A673 (cell line): ENCODE results near the gene OR2B6. TPM values are rescaled to one million over a fixed set of nuclear protein-coding genes. Genes with fewer than 3 reads are reported as not detected.

ENCODE experiments used
- BruUV-seq: library from RNA; stranded (reverse); fragments of 400-500 nt; replicated peaks from 2 replicates; lab custom pipeline; 2021; lab: Mats Ljungman, UMichigan
- CTCF ChIA-PET: fragments of 300-600 bp; sonication (Branson Sonifier 250); formaldehyde crosslinking; loops from one replicate; lab custom pipeline; 2022; ENCODE audit warnings: antibody characterized with exemption; lab: Charles Lee
- POLR2A ChIA-PET: fragments of 300-600 bp; sonication (Branson Sonifier 250); formaldehyde crosslinking; loops from one replicate; lab custom pipeline; 2022; ENCODE audit warnings: antibody characterized with exemption; ENCODE audit not compliant: low non-redundant PET; lab: Charles Lee
- DNase-seq: peaks from one replicate; pipeline ENCODE4 v3.0.0-alpha.2; 2015; ENCODE audit warnings: low spot score
- H3K27ac ChIP-seq: fragments of 200-600 bp; sonication (generic); 2 replicates; pipeline ENCODE4 v1.5.1; 2016; ENCODE audit warnings: mixed run types, low read depth, mild to moderate bottlenecking, mixed read lengths, antibody characterized with exemption, low read length; ENCODE audit not compliant: poor library complexity, severe bottlenecking
- H3K27me3 ChIP-seq: fragments of 200-600 bp; sonication (generic); replicated peaks from 2 replicates; pipeline ENCODE4 v1.6.1; 2017; ENCODE audit warnings: mixed run types, low read depth, mild to moderate bottlenecking, mixed read lengths, antibody characterized with exemption, low read length; ENCODE audit not compliant: insufficient read depth, poor library complexity
- H3K36me3 ChIP-seq: fragments of 200-600 bp; sonication (generic); 2 replicates; pipeline ENCODE4 v1.6.1; 2016; ENCODE audit warnings: mixed run types, mild to moderate bottlenecking, mixed read lengths, antibody characterized with exemption, low read length; ENCODE audit not compliant: insufficient read depth, poor library complexity, severe bottlenecking
- H3K4me1 ChIP-seq: fragments of 200-600 bp; sonication (generic); 2 replicates; pipeline ENCODE4 v1.6.1; 2017; ENCODE audit warnings: mixed run types, mild to moderate bottlenecking, mixed read lengths, antibody characterized with exemption, low read length; ENCODE audit not compliant: insufficient read depth, poor library complexity, severe bottlenecking
- H3K4me3 ChIP-seq: fragments of 200-600 bp; sonication (generic); 2 replicates; pipeline ENCODE4 v1.5.1; 2016; ENCODE audit warnings: low read depth, mixed run types, mild to moderate bottlenecking, mixed read lengths, low read length; ENCODE audit not compliant: poor library complexity, severe bottlenecking
- H3K9me3 ChIP-seq: fragments of 200-600 bp; sonication (generic); 2 replicates; pipeline ENCODE4 v1.6.1; 2016; ENCODE audit warnings: mixed run types, low read depth, mild to moderate bottlenecking, mixed read lengths, antibody characterized with exemption, low read length; ENCODE audit not compliant: poor library complexity, severe bottlenecking
- CTCF ChIP-seq: fragments of 300-800, 200-600 bp; sonication (generic); conservative IDR thresholded peaks from 2 replicates; pipeline ENCODE4 v1.5.1; 2017; ENCODE audit warnings: low read depth, mild to moderate bottlenecking, antibody characterized with exemption, low read length, moderate library complexity, mixed read lengths
- EZH2 ChIP-seq: fragments of 200-600 bp; sonication (generic); IDR thresholded peaks from 2 replicates; pipeline ENCODE4 v1.6.1; 2017; ENCODE audit warnings: borderline replicate concordance, low read depth, mild to moderate bottlenecking, mixed read lengths, antibody characterized with exemption, low read length; ENCODE audit not compliant: poor library complexity, severe bottlenecking
- intact Hi-C: fragments of 100-400 bp; cut with micrococcal nuclease; formaldehyde crosslinking; loops from one replicate; pipeline ENCODE4 v1.10.0; 2022; ENCODE audit not compliant: unreplicated experiment
- total RNA-seq: library from RNA; stranded (reverse); gene quantifications from 2 replicates; pipeline ENCODE4 v1.2.3, GENCODE V29; 2021

Gene OR2B6
- total RNA-seq, 1 experiment from 2014 or later: 0.32 TPM

DNA sequence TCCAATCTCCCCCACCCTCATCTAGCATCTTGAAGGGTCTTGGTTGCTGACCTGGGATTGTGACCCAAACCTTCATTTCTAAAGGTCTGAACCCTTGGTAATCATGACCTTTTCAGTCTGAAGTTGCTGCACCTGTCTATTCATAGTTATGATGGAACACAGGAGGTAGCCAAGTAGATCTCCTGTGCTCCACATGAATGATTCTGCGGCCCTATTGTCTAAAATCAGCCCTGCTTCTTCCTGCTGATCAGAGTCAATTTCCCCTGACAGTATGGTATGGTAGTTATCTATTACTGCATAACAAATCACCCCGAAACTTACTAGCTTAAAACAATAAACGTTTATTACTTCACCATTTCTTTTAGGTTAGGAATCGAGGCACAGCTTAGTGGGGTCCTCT is 9.0 kb downstream of the OR2B6 start:
- H3K27ac ChIP-seq: no peak overlapping the region
- intact Hi-C loops: no loop called here
- no peak for DNase-seq
- no peaks in the 10 kb centered on the region for H3K4me1 ChIP-seq
- TF ChIP-seq CTCF (no peak), EZH2 (no peak)
- ChIA-PET POLR2A (no interaction called here), CTCF (no interaction called here)
- H3K36me3 ChIP-seq: no peaks in the 10 kb centered on the region
- no peak overlapping the region for H3K4me3 ChIP-seq
- no peaks in the 10 kb centered on the region for H3K27me3 ChIP-seq
- no peaks in the 10 kb centered on the region for H3K9me3 ChIP-seq
- no TSS peak for BruUV-seq

- no TSS peak for BruUV-seq
- intact Hi-C loops: no loop called here
- no peaks in the 10 kb centered on the region for H3K4me1 ChIP-seq
- TF ChIP-seq CTCF (no peak), EZH2 (no peak)
- no peak overlapping the region for H3K4me3 ChIP-seq
- no peak for DNase-seq
- H3K36me3 ChIP-seq: no peaks in the 10 kb centered on the region
- no peaks in the 10 kb centered on the region for H3K27me3 ChIP-seq
- H3K27ac ChIP-seq: no peak overlapping the region
- ChIA-PET POLR2A (no interaction called here), CTCF (no interaction called here)
- no peaks in the 10 kb centered on the region for H3K9me3 ChIP-seq
Measured at GRCh38 chr6:27966816-27967426, 9.9 kb downstream of the OR2B6 start.

GRCh38 chr6:27970444-27970843 is 13.4 kb downstream of the OR2B6 start:
- no peak for TF ChIP-seq EZH2
- no peak for TF ChIP-seq CTCF
- intact Hi-C loops: no loop called here
- CTCF ChIA-PET: no interaction called here
- Histone ChIP-seq H3K36me3 (no peaks in the 10 kb centered on the region), H3K4me1 (no peaks in the 10 kb centered on the region), H3K27ac (no peak overlapping the region), H3K9me3 (no peaks in the 10 kb centered on the region), H3K27me3 (no peaks in the 10 kb centered on the region), H3K4me3 (no peak overlapping the region)
- no TSS peak for BruUV-seq
- DNase-seq: no peak
- POLR2A ChIA-PET: no interaction called here
